Peyer's patch (tissue), 4 donors: ENCODE data around the gene APLNR.

Experiments used
- CTCF ChIP-seq, 6 experiments: fragments of 450-650 bp in 4 of 6; fragments of 200-600 bp in 2 of 6; sonication (generic) in 1 of 6; IDR thresholded peaks; one replicate each; pipeline ENCODE4 v1.5.1; 2017 to 2019; ENCODE audit warnings: antibody characterized with exemption in 6 of 6, mild to moderate bottlenecking in 3 of 6, moderate library complexity in 1 of 6
- POLR2A ChIP-seq, 2 donors: fragments of 450-650 bp; IDR thresholded peaks; one replicate each; pipeline ENCODE4 v1.5.1; 2017; ENCODE audit warnings: antibody characterized with exemption in 2 of 2, mild to moderate bottlenecking in 2 of 2, moderate library complexity in 2 of 2

GRCh38 chr11:57203882-57204480, 33.1 kb downstream of the APLNR start:
- no peak for TF ChIP-seq CTCF (IDR thresholded peaks at IDR 0.05)
- TF ChIP-seq POLR2A (IDR thresholded peaks at IDR 0.05) = no peak
